Heart right ventricle (tissue), 16 donors: ENCODE results near the gene PEPD. TPM values are rescaled to one million over a fixed set of nuclear protein-coding genes. Genes with fewer than 3 reads are reported as not detected.

Experiments
- ATAC-seq, 8 donors: fragments of 200-7000 bp; cut with Tn5 transposase; one replicate each; pipeline ENCODE4 v1.9.1; 2020; ENCODE audit warnings: mild to moderate bottlenecking in 8 of 8, moderate library complexity in 8 of 8, moderate number of reproducible peaks in 1 of 8
- DNase-seq, 2 donors: peaks; one replicate each; pipeline ENCODE4 v3.0.0-alpha.2; 2020
- H3K27ac ChIP-seq, 10 donors: fragments of 200-600 bp; sonication (generic) in 2 of 10; one replicate each; pipeline versions ENCODE4 v1.5.0 to v1.8.0; 2020 to 2022; ENCODE audit warnings: mild to moderate bottlenecking in 3 of 10
- H3K27me3 ChIP-seq, 7 donors: fragments of 200-600 bp; one replicate each; pipeline ENCODE4 v1.8.0; 2021 to 2022; ENCODE audit warnings: mild to moderate bottlenecking in 2 of 7
- H3K36me3 ChIP-seq, 9 donors: fragments of 200-600 bp; sonication (generic) in 1 of 9; one replicate each; pipeline versions ENCODE4 v1.5.0 to v1.8.0; 2020 to 2022; ENCODE audit warnings: mild to moderate bottlenecking in 2 of 9
- H3K4me1 ChIP-seq, 9 donors: fragments of 200-600 bp; sonication (generic) in 1 of 9; one replicate each; pipeline versions ENCODE4 v1.5.0 to v1.8.0; 2020 to 2022; ENCODE audit warnings: mild to moderate bottlenecking in 4 of 9
- H3K4me3 ChIP-seq, 10 donors: fragments of 200-600 bp; sonication (generic) in 2 of 10; one replicate each; pipeline versions ENCODE4 v1.5.0 to v1.8.0; 2020 to 2022; ENCODE audit warnings: mild to moderate bottlenecking in 7 of 10, moderate library complexity in 2 of 10
- H3K9me3 ChIP-seq, 11 donors: fragments of 200-600 bp in 10 of 11; sonication (generic) in 2 of 11; one replicate each; pipeline versions ENCODE4 v1.5.0 to v1.8.0; 2013 to 2022; ENCODE audit warnings: mild to moderate bottlenecking in 2 of 11, control low read depth in 1 of 11, moderate library complexity in 1 of 11
- CTCF ChIP-seq, 9 donors: fragments of 200-600 bp; sonication (generic) in 2 of 9; IDR thresholded peaks; one replicate each; pipeline versions ENCODE4 v1.5.0 to v1.8.0; 2021 to 2022; ENCODE audit warnings: antibody characterized with exemption in 9 of 9, mild to moderate bottlenecking in 5 of 9, moderate library complexity in 1 of 9
- WGBS, 2 donors: extraction: QIAGEN DNeasy Blood & Tissue Kit; methylation state at CpG; one replicate each; pipeline ENCODE4 v1.1.7; 2013; ENCODE audit warnings: inconsistent platforms in 1 of 2; 5-methylcytosine and 5-hydroxymethylcytosine counted together
- intact Hi-C, 10 donors: fragments of 100-400 bp; cut with DNase I; formaldehyde crosslinking; loops; one replicate each; pipeline versions ENCODE4 v1.11.1 to v1.14.2; 2022
- polyA plus RNA-seq, 2 donors: library from polyadenylated mRNA; stranded (reverse); fragments of 200-250 nt; gene quantifications; one replicate each; pipeline ENCODE4 v1.2.3, GENCODE V29; 2013
- total RNA-seq, 10 donors: library from RNA; stranded (reverse); fragmentation: NEBNext Ultra II Directional in 3 of 10; extraction: Animal tissue kit (Norgen Biotek cat#: 25700) in 3 of 10; gene quantifications; one replicate each; pipeline versions ENCODE4 v1.2.1 to v1.2.4, GENCODE V29; 2021 to 2023
- donor health status: Arrhythmogenic right ventricular cardiomyopathy.
- donor health status: ischemic (EF 13 %, LVEDD 7.1; RV severe dilation, severe dysfunction).
- donor health status: healthy with polysubstance abuse.
- donor health status: DM: no; HTN: yes; CAD: no.
- donor health status: DM: no; HTN: no; CAD: no.
- donor health status: ischemic (EF 25% LVEDD 6.9; RV normal size, moderate dysfunction).
- donor health status: ischemic (EF 25% LVEDD 5.7; RV mildly dilated, moderate dysfunction).
- donor health status: healthy.
- donor health status: DM: yes; HTN: yes; CAD: no.
- donor health status: Ischemic cardiomyopathy.
- donor health status: ischemic (EF 35%, LVEDD 5.7; RV mildly dilated, moderate dysfunction).
- donor health status: nonischemic (EF 11% LVEDD 7.7; RV severe dilation, severe dysfunction).
- donor health status: DM: yes; HTN: yes; CAD: no.
- donor health status: PGD.
- donor health status: ischemic (EF 29% LVEDD 5.4; RV normal size, mild dysfunction).
- donor health status: nonischemic (EF 23%, LVEDD 6.1; RV moderate dilation, normal function).

Gene PEPD
- total and polyA plus RNA-seq, 12 donors: 20.4 to 47.7 (median 26.8) TPM

- intact Hi-C loops: no loop called here
- WGBS, 2 donors: 91 to 94% methylated on average over 9 of the region's 9 CpGs
- Histone ChIP-seq H3K36me3 (peaks cover 0 to 38% (median 0%) of the 10 kb centered on the region in 9 donors), H3K4me1 (peaks cover 0 to 19% (median 11%) of the 10 kb centered on the region in 9 donors), H3K9me3 (no peaks in the 10 kb centered on the region), H3K4me3 (no peak overlapping the region), H3K27ac (peak overlapping the region in 1 of 10 donors; percentile 65), H3K27me3 (no peaks in the 10 kb centered on the region)
- ATAC-seq (no peak), DNase-seq (no peak)
- TF ChIP-seq CTCF (IDR thresholded peaks at IDR 0.05): no peak
These were observed 56.2 kb downstream of the PEPD start for GRCh38 chr19:33465371-33465770.

DNA sequence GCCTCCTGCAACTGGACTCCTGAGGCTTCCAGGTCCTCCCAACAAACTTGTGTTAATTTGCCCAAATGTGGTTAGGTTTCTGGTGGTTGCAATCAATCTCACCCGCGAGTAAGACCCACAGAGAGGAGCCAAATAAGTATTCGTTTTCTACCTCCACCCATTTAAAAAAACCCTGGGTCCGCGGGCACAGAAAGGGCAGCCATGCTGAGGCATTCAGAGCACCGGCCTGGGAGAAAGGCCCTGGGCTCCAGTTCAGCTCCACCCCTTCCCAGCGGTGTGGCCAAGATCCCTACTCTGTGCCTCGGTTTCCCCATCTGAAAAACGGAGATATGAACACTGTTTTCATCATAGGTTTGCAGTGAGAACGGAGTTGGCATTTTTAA, 56.9 kb downstream of the PEPD start:
- Histone ChIP-seq H3K27me3 (no peaks in the 10 kb centered on the region), H3K9me3 (no peaks in the 10 kb centered on the region), H3K27ac (no peak overlapping the region), H3K4me3 (no peak overlapping the region), H3K4me1 (peaks cover 0 to 19% (median 11%) of the 10 kb centered on the region in 9 donors), H3K36me3 (peaks cover 0 to 41% (median 0%) of the 10 kb centered on the region in 9 donors)
- TF ChIP-seq CTCF (IDR thresholded peaks at IDR 0.05): no peak
- DNase-seq (no peak), ATAC-seq (no peak)
- intact Hi-C loops: no loop called here
- WGBS, 2 donors: 90 to 91% methylated on average over 10 of the region's 10 CpGs

- Histone ChIP-seq H3K4me1 (peaks cover 0 to 19% (median 11%) of the 10 kb centered on the region in 9 donors), H3K36me3 (peaks cover 0 to 41% (median 0%) of the 10 kb centered on the region in 9 donors), H3K4me3 (no peak overlapping the region), H3K9me3 (no peaks in the 10 kb centered on the region), H3K27ac (no peak overlapping the region), H3K27me3 (no peaks in the 10 kb centered on the region)
- no peak for TF ChIP-seq CTCF (IDR thresholded peaks at IDR 0.05)
- 87 to 91% methylated on average over 12 of the region's 12 CpGs for WGBS, 2 donors
- DNase-seq (no peak), ATAC-seq (no peak)
- intact Hi-C loops: no loop called here
These were observed 57.4 kb downstream of the PEPD start for GRCh38 chr19:33464010-33464732.

DNA sequence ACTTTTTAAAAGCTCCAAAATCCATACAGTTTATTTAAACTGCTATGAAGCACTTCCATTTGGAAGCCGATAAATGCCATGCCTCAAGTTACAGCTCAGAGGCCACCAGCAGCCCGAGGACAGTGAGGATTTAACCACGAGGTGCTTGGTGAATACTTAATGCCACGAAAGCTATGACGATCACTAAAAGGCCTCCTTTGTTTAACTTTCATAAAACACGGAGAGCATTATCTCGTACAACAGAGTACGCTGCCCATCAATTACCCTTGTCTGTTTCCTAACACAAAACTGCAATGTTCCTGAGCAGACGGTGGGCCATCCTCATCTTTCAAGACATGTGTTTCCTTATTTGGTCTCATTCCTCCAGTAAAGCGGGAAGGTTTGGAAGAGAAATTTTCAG, 58.4 kb downstream of the PEPD start:
- 85% methylated on average over 10 of the region's 10 CpGs for WGBS, 2 donors

More for the DNA sequence above, 58.4 kb downstream of the PEPD start:
- Histone ChIP-seq H3K27me3 (no peaks in the 10 kb centered on the region), H3K27ac (no peak overlapping the region), H3K36me3 (peaks cover 0 to 41% (median 0%) of the 10 kb centered on the region in 9 donors), H3K4me1 (peaks cover 0 to 19% (median 11%) of the 10 kb centered on the region in 9 donors), H3K9me3 (no peaks in the 10 kb centered on the region), H3K4me3 (no peak overlapping the region)
- intact Hi-C loops: no loop called here
- ATAC-seq: no peak
- TF ChIP-seq CTCF (IDR thresholded peaks at IDR 0.05): no peak
- DNase-seq: no peak
